ENCODE results near the gene UGT2B7.
"Not testable (repeated sequence)": the region's sequence is repeated elsewhere in the genome, so short reads cannot be mapped to it uniquely, and the experiment has no call there.

Gene UGT2B7

GRCh38 chr4:69069085-69069484, 27.2 kb upstream of the UGT2B7 start:
- H3K36me3 Mint-ChIP-seq = no peaks in the 10 kb centered on the region

GRCh38 chr4:69070590-69070989, 25.7 kb upstream of the UGT2B7 start:
- no peak overlapping the region for H3K4me3 Mint-ChIP-seq
- no peak for ATAC-seq

More at GRCh38 chr4:69069085-69069484, 27.2 kb upstream of the UGT2B7 start:
- H3K9me3 Mint-ChIP-seq = peaks cover 2% of the 10 kb centered on the region
- no peak overlapping the region for H3K27ac Mint-ChIP-seq
- H3K4me1 Mint-ChIP-seq = no peaks in the 10 kb centered on the region
- H3K4me3 Mint-ChIP-seq = no peak overlapping the region
- ATAC-seq (no peak), DNase-seq (ENCODE audit: low spot score in 2 of 2) (no peak)

DNA sequence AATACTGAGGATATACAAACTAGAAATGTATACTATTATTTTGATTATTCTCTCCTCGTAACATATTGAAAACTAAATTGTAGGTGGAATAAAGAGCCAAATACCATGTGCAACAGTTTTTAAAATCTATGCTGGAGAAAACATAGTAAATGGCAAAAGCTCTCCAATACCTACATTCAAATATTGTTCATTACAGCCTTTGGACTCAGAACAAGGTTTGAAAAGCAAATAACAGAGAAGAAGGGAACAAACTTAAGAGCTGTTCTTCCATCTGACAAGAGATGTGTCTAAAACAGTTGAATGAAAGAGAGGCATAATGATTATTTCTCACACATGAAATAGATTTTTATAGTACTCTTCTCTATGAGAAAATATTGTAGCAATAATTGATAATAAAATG, 25.0 kb upstream of the UGT2B7 start:
- Mint-ChIP-seq H3K9me3 (peaks cover 9% of the 10 kb centered on the region), H3K27ac (no peak overlapping the region), H3K4me3 (no peak overlapping the region), H3K36me3 (no peaks in the 10 kb centered on the region), H3K4me1 (no peaks in the 10 kb centered on the region)
- ATAC-seq (no peak), DNase-seq (ENCODE audit: low spot score in 2 of 2) (no peak)

More at GRCh38 chr4:69070590-69070989, 25.7 kb upstream of the UGT2B7 start:
- Mint-ChIP-seq H3K27ac (no peak overlapping the region), H3K4me1 (no peaks in the 10 kb centered on the region), H3K9me3 (peaks cover 9% of the 10 kb centered on the region), H3K36me3 (no peaks in the 10 kb centered on the region)
- no peak for DNase-seq (ENCODE audit: low spot score in 2 of 2)

DNA sequence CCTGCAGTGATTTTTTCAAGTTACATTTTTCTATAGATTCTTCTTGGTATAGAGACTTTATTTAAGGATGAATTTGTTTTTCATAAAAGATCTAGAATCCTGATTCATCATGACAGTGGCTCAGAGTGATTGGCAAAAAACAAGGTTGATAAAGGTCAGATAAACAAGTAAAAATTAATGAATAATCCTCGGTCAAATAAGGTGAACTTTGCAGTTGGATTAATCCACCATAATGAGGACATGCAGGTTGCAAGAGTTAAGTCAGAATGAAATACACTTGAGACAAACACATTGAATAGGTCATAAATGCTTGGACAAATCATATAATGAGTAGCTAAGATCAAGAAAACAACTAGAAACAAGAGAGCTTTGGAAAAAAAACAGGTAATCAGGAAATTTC, 22.9 kb upstream of the UGT2B7 start:
- H3K27ac Mint-ChIP-seq = no peak overlapping the region
- no peak overlapping the region for H3K4me3 Mint-ChIP-seq
- no peaks in the 10 kb centered on the region for H3K4me1 Mint-ChIP-seq
- H3K36me3 Mint-ChIP-seq = no peaks in the 10 kb centered on the region
- peaks cover 9% of the 10 kb centered on the region for H3K9me3 Mint-ChIP-seq
- no peak for ATAC-seq
- DNase-seq (ENCODE audit: low spot score in 2 of 2) = no peak

GRCh38 chr4:69075061-69075792, 21.0 kb upstream of the UGT2B7 start:
- no peak for DNase-seq (ENCODE audit: low spot score in 2 of 2)

DNA sequence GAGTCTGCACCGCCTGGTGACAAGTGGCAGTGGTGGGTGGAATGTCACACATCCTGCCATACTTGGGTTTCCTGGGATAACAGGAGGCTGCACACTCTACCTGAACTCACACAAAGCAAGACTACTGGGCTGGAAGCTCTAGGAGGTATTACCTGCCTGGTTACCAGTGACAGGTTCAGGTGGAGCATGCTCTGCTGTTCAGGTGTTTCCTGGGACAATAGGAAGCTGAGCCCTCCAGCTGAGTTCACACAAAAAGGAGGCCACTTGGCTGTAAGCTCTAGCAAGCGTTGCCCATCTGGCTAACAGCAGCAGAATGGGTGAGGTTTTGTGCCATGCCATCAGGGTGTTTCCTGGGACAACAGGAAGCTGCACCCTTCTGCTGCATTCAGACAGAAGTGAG, 17.4 kb upstream of the UGT2B7 start:
- no peak overlapping the region for H3K27ac Mint-ChIP-seq
- DNase-seq (ENCODE audit: low spot score in 2 of 2) = no peak
- no peaks in the 10 kb centered on the region for H3K36me3 Mint-ChIP-seq
- H3K9me3 Mint-ChIP-seq = peaks cover 7% of the 10 kb centered on the region
- no peaks in the 10 kb centered on the region for H3K4me1 Mint-ChIP-seq
- no peak for ATAC-seq
- no peak overlapping the region for H3K4me3 Mint-ChIP-seq

More at GRCh38 chr4:69075061-69075792, 21.0 kb upstream of the UGT2B7 start:
- Mint-ChIP-seq H3K9me3 (peaks cover 9% of the 10 kb centered on the region), H3K4me3 (no peak overlapping the region), H3K36me3 (no peaks in the 10 kb centered on the region), H3K27ac (no peak overlapping the region), H3K4me1 (no peaks in the 10 kb centered on the region)
- no peak for ATAC-seq

DNA sequence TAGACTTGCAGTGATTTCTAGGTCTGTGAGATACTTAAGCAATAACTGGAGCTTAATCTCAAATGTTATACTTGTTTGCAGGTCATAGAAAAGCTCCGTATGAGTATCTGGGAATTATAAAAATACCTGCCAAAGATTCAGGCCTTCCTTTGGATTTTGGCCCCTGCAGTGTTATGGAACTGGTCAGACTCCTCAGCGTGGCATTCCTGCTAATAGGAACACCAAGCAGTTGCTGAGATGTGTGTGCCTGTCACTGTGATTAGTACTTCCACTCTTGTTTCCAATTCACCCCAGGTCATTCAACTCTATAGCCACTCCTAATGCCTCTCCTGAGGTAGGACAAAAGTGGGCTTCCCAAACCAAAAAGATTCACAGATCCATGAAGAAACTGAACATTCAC, 7.8 kb upstream of the UGT2B7 start:
- DNase-seq (ENCODE audit: low spot score in 2 of 2) = no peak
- H3K4me3 Mint-ChIP-seq = no peak overlapping the region
- peaks cover 8% of the 10 kb centered on the region for H3K9me3 Mint-ChIP-seq
- ATAC-seq = no peak
- no peaks in the 10 kb centered on the region for H3K36me3 Mint-ChIP-seq
- no peaks in the 10 kb centered on the region for H3K4me1 Mint-ChIP-seq
- no peak overlapping the region for H3K27ac Mint-ChIP-seq

GRCh38 chr4:69089388-69089787, 6.9 kb upstream of the UGT2B7 start:
- H3K36me3 Mint-ChIP-seq = no peaks in the 10 kb centered on the region
- H3K4me1 Mint-ChIP-seq = no peaks in the 10 kb centered on the region
- ATAC-seq (no peak), DNase-seq (ENCODE audit: low spot score in 2 of 2) (no peak)
- no peak overlapping the region for H3K27ac Mint-ChIP-seq
- no peak overlapping the region for H3K4me3 Mint-ChIP-seq
- peaks cover 8% of the 10 kb centered on the region for H3K9me3 Mint-ChIP-seq

DNA sequence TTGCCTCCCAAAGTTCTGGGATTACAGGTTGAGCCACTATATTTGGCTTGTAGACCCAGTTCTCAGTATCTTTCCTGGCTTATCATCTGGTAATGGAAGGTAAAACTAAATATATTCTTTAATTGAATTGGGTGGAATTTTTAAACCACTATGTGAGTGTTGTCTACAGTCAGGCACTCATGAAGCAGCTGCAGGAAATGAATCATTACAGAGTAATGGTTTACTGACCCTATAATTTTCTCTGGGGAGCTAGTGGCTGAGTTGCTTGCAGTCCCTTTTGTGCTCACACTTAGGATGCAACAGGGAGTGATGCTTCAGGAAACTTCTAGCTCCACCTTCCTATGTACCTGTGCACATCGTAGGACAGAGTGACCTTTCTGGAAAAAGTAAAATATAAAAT, 4.1 kb upstream of the UGT2B7 start:
- Mint-ChIP-seq H3K27ac (no peak overlapping the region), H3K4me1 (no peaks in the 10 kb centered on the region), H3K36me3 (no peaks in the 10 kb centered on the region), H3K4me3 (no peak overlapping the region), H3K9me3 (peaks cover 11% of the 10 kb centered on the region)
- DNase-seq (ENCODE audit: low spot score in 2 of 2) (no peak), ATAC-seq (no peak)

- ATAC-seq (no peak), DNase-seq (ENCODE audit: low spot score in 2 of 2) (no peak)
- no peak overlapping the region for H3K27ac Mint-ChIP-seq
- no peaks in the 10 kb centered on the region for H3K4me1 Mint-ChIP-seq
- H3K36me3 Mint-ChIP-seq = no peaks in the 10 kb centered on the region
- peaks cover 11% of the 10 kb centered on the region for H3K9me3 Mint-ChIP-seq
- no peak overlapping the region for H3K4me3 Mint-ChIP-seq
These were observed 3.2 kb upstream of the UGT2B7 start for GRCh38 chr4:69092980-69093568.

GRCh38 chr4:69093681-69094080, 2.6 kb upstream of the UGT2B7 start:
- peaks cover 10% of the 10 kb centered on the region for H3K9me3 Mint-ChIP-seq
- ATAC-seq (no peak), DNase-seq (ENCODE audit: low spot score in 2 of 2) (no peak)
- no peaks in the 10 kb centered on the region for H3K36me3 Mint-ChIP-seq
- H3K27ac Mint-ChIP-seq = no peak overlapping the region
- H3K4me3 Mint-ChIP-seq = no peak overlapping the region
- H3K4me1 Mint-ChIP-seq = no peaks in the 10 kb centered on the region

DNA sequence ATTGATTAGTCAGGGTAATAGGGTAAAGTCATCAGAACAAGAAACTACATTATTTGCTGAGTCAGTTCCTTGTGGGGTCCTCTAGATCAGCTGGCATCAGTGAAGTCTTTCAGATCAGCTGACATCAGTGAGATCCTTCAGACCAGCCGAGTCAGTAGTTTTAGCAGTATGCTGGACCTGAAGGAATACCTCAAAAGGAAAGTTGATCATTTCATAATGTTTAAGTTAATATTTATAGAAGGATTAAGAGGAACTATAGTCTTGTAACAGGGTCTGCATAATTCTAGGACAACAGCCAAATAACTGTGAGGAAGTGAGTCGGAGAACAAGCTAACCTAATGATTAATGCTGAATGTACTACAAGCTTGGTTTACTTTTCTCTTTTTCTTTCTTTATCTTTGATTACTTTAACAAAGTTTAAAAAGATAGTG, 958 bp upstream of the UGT2B7 start:
- H3K4me3 Mint-ChIP-seq = no peak overlapping the region
- H3K27ac Mint-ChIP-seq = no peak overlapping the region
- no peaks in the 10 kb centered on the region for H3K4me1 Mint-ChIP-seq
- ATAC-seq (no peak), DNase-seq (ENCODE audit: low spot score in 2 of 2) (no peak)
- no peaks in the 10 kb centered on the region for H3K36me3 Mint-ChIP-seq
- peaks cover 10% of the 10 kb centered on the region for H3K9me3 Mint-ChIP-seq

DNA sequence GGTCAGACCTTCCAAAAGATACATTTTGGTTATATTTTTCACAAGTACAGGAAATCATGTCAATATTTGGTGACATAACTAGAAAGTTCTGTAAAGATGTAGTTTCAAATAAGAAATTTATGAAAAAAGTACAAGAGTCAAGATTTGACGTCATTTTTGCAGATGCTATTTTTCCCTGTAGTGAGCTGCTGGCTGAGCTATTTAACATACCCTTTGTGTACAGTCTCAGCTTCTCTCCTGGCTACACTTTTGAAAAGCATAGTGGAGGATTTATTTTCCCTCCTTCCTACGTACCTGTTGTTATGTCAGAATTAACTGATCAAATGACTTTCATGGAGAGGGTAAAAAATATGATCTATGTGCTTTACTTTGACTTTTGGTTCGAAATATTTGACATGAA, 536 bp downstream of the UGT2B7 start:
- ATAC-seq = no peak
- H3K9me3 Mint-ChIP-seq = peaks cover 10% of the 10 kb centered on the region
- no peak overlapping the region for H3K27ac Mint-ChIP-seq
- H3K4me3 Mint-ChIP-seq = no peak overlapping the region
- H3K36me3 Mint-ChIP-seq = no peaks in the 10 kb centered on the region
- no peak for DNase-seq (ENCODE audit: low spot score in 2 of 2)
- H3K4me1 Mint-ChIP-seq = no peaks in the 10 kb centered on the region

DNA sequence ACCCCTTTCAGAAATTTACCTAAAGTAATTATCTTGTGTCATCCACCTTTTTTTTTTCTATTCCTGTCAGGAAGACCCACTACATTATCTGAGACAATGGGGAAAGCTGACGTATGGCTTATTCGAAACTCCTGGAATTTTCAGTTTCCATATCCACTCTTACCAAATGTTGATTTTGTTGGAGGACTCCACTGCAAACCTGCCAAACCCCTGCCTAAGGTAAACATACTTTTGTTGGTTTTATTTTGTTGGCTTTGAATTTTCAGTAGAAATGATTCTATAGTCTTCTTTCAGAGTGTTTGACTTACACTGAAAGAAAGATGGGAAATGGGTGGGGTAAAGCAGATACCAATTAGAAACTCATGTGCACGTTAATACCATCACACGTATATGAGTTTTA, 2.2 kb downstream of the UGT2B7 start:
- H3K9me3 Mint-ChIP-seq = peaks cover 10% of the 10 kb centered on the region
- no peaks in the 10 kb centered on the region for H3K36me3 Mint-ChIP-seq
- no peak overlapping the region for H3K27ac Mint-ChIP-seq
- DNase-seq (ENCODE audit: low spot score in 2 of 2) = no peak
- H3K4me3 Mint-ChIP-seq = no peak overlapping the region
- ATAC-seq = no peak
- no peaks in the 10 kb centered on the region for H3K4me1 Mint-ChIP-seq

DNA sequence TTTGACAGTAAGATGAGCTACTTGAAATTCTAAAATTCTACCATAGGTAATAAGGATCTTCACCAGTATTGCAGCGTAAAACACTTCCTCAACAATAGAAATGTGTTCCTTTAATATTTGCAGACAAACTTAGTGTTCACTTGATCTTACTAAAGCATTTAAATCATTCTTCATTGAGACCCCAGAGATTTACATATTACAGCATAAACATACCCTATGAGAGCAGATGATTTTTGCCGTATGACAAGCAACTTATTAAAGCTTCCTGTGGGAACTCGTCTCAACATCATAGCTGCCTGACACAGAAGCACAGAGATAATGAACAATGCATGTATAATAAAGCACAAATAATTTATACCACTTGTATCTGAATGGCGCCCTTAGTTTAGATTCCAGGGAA, 3.6 kb downstream of the UGT2B7 start:
- H3K4me3 Mint-ChIP-seq = no peak overlapping the region
- H3K27ac Mint-ChIP-seq = no peak overlapping the region
- H3K9me3 Mint-ChIP-seq = peaks cover 8% of the 10 kb centered on the region
- no peak for ATAC-seq
- no peaks in the 10 kb centered on the region for H3K4me1 Mint-ChIP-seq
- no peaks in the 10 kb centered on the region for H3K36me3 Mint-ChIP-seq
- no peak for DNase-seq (ENCODE audit: low spot score in 2 of 2)

DNA sequence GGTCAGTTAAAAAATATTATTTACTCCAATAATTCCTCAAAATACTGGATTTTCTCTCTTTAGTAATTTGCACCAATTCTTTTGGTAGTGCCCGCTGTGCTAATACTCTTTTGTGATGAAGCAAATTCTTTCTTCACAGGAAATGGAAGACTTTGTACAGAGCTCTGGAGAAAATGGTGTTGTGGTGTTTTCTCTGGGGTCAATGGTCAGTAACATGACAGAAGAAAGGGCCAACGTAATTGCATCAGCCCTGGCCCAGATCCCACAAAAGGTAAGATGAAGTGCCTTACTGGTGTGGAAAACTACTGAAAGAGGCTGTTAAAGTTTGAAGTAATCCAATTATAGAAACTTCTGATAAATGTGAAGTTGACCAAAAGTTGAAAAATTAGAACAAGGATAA, 6.4 kb downstream of the UGT2B7 start:
- ATAC-seq; H3K27ac Mint-ChIP-seq; H3K36me3 Mint-ChIP-seq; DNase-seq (ENCODE audit: low spot score in 2 of 2); H3K9me3 Mint-ChIP-seq; H3K4me3 Mint-ChIP-seq; H3K4me1 Mint-ChIP-seq: not testable (repeated sequence)

Measured in stimulated activated effector memory CD8-positive, alpha-beta T cell treated with anti-CD3 and anti-CD28 coated beads, Interleukin-12 subunit alpha, Interleukin-12 subunit beta, amount 100 ng/mL, for 72 hours (primary cell).